Thoracic aorta (tissue), 2 donors: ENCODE measurements around the gene SYMPK. TPM values are rescaled to one million over a fixed set of nuclear protein-coding genes. Genes with fewer than 3 reads are reported as not detected.

Source experiments
- ATAC-seq: fragments of 150-250 bp; one replicate; pipeline ENCODE4 v1.8.0; 2017; ENCODE audit warnings: low read depth; ENCODE audit not compliant: insufficient number of reproducible peaks, low FRiP score
- DNase-seq: peaks from one replicate; pipeline ENCODE4 v3.0.0-alpha.2; 2020; ENCODE audit warnings: low spot score
- H3K27ac ChIP-seq, 2 donors: fragments of 200-600 bp; sonication (generic); 1 replicate in 1 of 2; 2 replicates in 1 of 2; pipeline ENCODE4 v1.5.1; 2016; ENCODE audit warnings: mild to moderate bottlenecking in 2 of 2, moderate library complexity in 2 of 2
- H3K27me3 ChIP-seq: fragments of 200-600 bp; sonication (generic); replicated peaks from 2 replicates; pipeline ENCODE4 v1.6.0; 2016; ENCODE audit warnings: mild to moderate bottlenecking; ENCODE audit not compliant: insufficient read depth
- H3K36me3 ChIP-seq: fragments of 200-600 bp; sonication (generic); one replicate; pipeline ENCODE4 v1.5.1; 2016
- H3K4me1 ChIP-seq, 2 donors: fragments of 200-600 bp; sonication (generic); 1 replicate in 1 of 2; 2 replicates in 1 of 2; pipeline versions ENCODE4 v1.5.1 to v1.6.0; 2016; ENCODE audit warnings: low read depth in 2 of 2, mild to moderate bottlenecking in 1 of 2; ENCODE audit not compliant: control insufficient read depth in 1 of 2
- H3K4me3 ChIP-seq: fragments of 200-600 bp; sonication (generic); 2 replicates; pipeline ENCODE4 v1.5.1; 2016; ENCODE audit warnings: mild to moderate bottlenecking
- H3K9me3 ChIP-seq: fragments of 200-600 bp; sonication (generic); 2 replicates; pipeline ENCODE4 v1.5.1; 2016
- total RNA-seq, 2 donors: library from RNA; depleted of rRNA; stranded (reverse); fragments of >200 nt; gene quantifications; one replicate each; pipeline versions ENCODE4 v1.1.0 to v1.2.3, GENCODE V29; 2016
- TF ChIP-seq, protein P1 (sequence below): fragments of 200-600 bp; sonication (generic); IDR thresholded peaks from one replicate; pipeline ENCODE4 v1.5.1; 2019; ENCODE audit warnings: antibody characterized with exemption

The SYMPK gene
- total RNA-seq, 2 donors from 2014 or later = 48.8 to 84.7 TPM

DNA sequence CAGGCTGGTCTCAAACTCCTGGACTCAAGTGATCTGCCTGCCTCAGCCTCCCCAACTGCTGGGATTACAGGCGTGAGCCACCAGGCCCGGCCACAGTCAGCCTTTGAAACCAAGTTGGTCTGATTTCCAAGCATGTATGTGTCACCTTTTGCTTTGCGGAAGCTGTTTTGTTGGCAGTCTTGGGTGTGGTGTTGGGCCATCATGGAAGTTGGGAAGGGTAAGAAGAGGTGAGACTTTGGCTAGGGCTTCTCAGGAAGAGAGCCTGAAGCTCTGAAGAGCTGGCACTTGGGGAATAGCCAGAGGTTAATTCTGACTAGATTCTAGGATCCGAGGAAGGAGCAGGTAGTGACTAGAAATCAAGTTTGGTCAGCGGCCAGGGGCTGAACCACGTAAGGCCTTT, 50.6 kb downstream of the SYMPK start:
- ATAC-seq (no peak), DNase-seq (no peak)
- no peak overlapping the region for H3K4me3 ChIP-seq
- no peak overlapping the region for H3K27ac ChIP-seq
- H3K36me3 ChIP-seq = no peaks in the 10 kb centered on the region
- no peaks in the 10 kb centered on the region for H3K27me3 ChIP-seq
- H3K4me1 ChIP-seq = peaks cover 0 to 23% of the 10 kb centered on the region in 2 donors
- no peaks in the 10 kb centered on the region for H3K9me3 ChIP-seq
- TF ChIP-seq, protein P1, sequence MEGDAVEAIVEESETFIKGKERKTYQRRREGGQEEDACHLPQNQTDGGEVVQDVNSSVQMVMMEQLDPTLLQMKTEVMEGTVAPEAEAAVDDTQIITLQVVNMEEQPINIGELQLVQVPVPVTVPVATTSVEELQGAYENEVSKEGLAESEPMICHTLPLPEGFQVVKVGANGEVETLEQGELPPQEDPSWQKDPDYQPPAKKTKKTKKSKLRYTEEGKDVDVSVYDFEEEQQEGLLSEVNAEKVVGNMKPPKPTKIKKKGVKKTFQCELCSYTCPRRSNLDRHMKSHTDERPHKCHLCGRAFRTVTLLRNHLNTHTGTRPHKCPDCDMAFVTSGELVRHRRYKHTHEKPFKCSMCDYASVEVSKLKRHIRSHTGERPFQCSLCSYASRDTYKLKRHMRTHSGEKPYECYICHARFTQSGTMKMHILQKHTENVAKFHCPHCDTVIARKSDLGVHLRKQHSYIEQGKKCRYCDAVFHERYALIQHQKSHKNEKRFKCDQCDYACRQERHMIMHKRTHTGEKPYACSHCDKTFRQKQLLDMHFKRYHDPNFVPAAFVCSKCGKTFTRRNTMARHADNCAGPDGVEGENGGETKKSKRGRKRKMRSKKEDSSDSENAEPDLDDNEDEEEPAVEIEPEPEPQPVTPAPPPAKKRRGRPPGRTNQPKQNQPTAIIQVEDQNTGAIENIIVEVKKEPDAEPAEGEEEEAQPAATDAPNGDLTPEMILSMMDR = no peak

DNA sequence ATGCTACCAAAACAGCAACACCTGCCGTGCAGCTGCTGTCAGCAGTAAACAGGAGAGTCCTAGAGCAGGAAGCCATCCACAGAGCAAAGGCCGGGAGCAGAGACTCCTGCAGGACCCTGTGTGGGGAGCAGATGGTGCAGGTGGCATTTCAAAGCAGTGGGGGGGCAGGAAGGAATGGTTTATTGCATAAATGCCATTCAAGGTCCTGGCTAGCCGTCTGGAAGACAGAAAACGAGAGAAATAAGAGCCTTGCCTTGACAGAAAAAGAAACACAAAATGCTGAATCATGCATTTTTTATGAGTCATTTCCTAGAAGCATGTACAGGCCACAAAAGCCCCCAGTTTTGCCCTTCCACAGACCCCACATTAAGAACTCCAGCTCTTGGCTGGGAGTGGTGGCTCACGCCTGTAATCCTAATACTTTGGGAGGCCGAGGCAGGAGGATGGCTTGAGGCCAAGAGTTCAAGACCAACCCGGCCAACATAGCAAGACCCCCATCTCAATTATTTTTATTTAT, 53.2 kb downstream of the SYMPK start:
- no peaks in the 10 kb centered on the region for H3K27me3 ChIP-seq
- DNase-seq (no peak), ATAC-seq (no peak)
- TF ChIP-seq, protein P1 = no peak
- no peak overlapping the region for H3K27ac ChIP-seq
- H3K4me3 ChIP-seq = no peak overlapping the region
- peaks cover 0 to 11% of the 10 kb centered on the region in 2 donors for H3K4me1 ChIP-seq
- no peaks in the 10 kb centered on the region for H3K9me3 ChIP-seq
- no peaks in the 10 kb centered on the region for H3K36me3 ChIP-seq

DNA sequence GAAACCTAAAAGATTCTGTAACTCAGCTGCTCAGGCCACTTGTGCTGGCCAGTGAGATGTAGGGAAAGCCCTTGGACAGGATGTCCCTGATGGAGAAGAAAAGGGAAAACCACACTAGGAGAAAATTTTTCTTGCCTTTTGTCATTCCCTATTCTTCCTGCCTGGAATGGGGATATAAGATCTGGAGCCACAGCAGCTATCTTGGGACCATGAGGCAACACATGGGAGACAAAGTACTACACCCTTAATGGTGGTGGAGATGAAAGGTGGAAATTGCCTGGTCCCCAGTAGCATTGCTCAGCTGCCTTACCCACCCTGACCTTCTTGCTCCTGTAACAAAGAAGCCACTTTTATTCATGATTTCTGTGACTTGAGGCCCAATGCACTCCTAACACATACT, 57.2 kb downstream of the SYMPK start:
- Histone ChIP-seq H3K9me3 (no peaks in the 10 kb centered on the region), H3K4me1 (peaks cover 0 to 6% of the 10 kb centered on the region in 2 donors), H3K36me3 (no peaks in the 10 kb centered on the region), H3K27ac (no peak overlapping the region), H3K4me3 (no peak overlapping the region), H3K27me3 (no peaks in the 10 kb centered on the region)
- DNase-seq = no peak
- no peak for ATAC-seq
- TF ChIP-seq, protein P1 = no peak

DNA sequence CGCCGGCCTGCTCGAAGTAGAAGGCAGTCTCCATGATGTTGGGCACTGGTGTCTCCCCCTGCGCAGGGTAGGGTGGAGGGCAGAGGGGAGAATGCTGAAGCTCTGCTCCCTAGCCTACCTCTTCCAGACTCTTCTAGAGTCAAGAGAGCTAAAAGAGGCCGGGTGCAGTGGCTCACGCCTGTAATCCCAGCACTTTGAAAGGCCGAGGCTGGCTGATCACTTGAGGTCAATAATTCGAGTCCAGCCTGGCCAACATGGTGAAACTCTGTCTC, 58.1 kb downstream of the SYMPK start:
- DNase-seq = no peak
- H3K36me3 ChIP-seq = no peaks in the 10 kb centered on the region
- H3K4me1 ChIP-seq = peaks cover 0 to 6% of the 10 kb centered on the region in 2 donors
- no peak overlapping the region for H3K27ac ChIP-seq
- TF ChIP-seq, protein P1 = no peak
- H3K9me3 ChIP-seq = no peaks in the 10 kb centered on the region
- ATAC-seq = no peak
- no peaks in the 10 kb centered on the region for H3K27me3 ChIP-seq
- no peak overlapping the region for H3K4me3 ChIP-seq

DNA sequence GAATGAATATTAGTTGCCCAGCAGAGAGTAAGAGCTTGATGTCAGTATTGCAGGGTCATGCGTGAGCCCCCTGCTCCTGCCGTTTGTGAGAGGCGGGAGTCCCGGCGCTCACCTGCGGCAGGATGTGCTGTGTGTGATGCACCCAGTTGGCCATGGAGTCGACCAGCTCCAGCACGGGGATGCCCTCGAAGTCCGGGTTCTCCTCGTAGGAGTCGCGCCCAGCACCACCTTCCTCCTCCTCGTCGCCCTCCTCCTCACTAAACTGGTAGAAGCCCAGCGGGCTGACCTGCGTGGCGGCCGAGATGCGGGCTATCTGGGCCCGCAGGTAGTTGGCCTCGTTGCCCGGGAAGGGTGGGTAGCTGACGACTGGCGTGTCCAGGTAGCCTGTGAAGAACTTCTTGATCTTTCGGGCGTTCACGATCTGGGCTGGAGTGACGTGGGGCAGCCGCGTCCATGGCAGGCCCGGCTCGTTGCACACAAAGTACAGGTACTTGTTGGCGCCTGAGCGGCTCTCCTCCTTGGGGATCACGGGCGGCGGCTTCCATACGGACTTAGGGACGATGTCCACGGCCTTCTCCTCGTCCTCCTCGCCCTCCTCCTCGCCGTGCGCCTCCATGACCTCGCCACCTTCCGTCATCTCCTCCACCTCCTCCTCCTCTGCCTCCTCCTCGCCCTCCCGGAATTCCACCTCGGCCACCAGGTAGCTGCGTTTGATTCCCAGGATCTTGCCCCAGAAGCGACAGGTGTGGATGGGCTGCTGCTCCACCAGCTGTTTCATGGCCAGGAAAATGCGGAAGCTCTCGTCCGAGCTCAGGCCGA, 58.6 kb downstream of the SYMPK start:
- Histone ChIP-seq H3K4me1 (peaks cover under 1% of the 10 kb centered on the region in 2 donors), H3K9me3 (no peaks in the 10 kb centered on the region), H3K4me3 (no peak overlapping the region), H3K27me3 (no peaks in the 10 kb centered on the region), H3K27ac (no peak overlapping the region), H3K36me3 (no peaks in the 10 kb centered on the region)
- TF ChIP-seq, protein P1 = no peak
- ATAC-seq (no peak), DNase-seq (no peak)
